Gastroesophageal sphincter (tissue), 3 donors: Measurements from ENCODE around the gene GPR141.

ENCODE experiments used
- CTCF ChIP-seq, 4 experiments: fragments of 200-600 bp in 2 of 4; fragments of 450-650 bp in 2 of 4; sonication (generic) in 1 of 4; IDR thresholded peaks; one replicate each; pipeline ENCODE4 v1.5.1; 2017 to 2019; ENCODE audit warnings: antibody characterized with exemption in 4 of 4, mild to moderate bottlenecking in 2 of 4, moderate library complexity in 2 of 4
- EP300 ChIP-seq: sonication (generic); formaldehyde crosslinking; IDR thresholded peaks from one replicate; pipeline ENCODE4 v1.6.1; 2017; ENCODE audit warnings: antibody characterized with exemption, mild to moderate bottlenecking
- POLR2A ChIP-seq, 2 donors: fragments of 450-650 bp; IDR thresholded peaks; one replicate each; pipeline ENCODE4 v1.6.1; 2017; ENCODE audit warnings: antibody characterized with exemption in 2 of 2, mild to moderate bottlenecking in 2 of 2, moderate library complexity in 1 of 2
- POLR2AphosphoS5 ChIP-seq: sonication (generic); formaldehyde crosslinking; IDR thresholded peaks from one replicate; pipeline ENCODE4 v1.6.1; 2017; ENCODE audit warnings: antibody characterized with exemption

GRCh38 chr7:37657816-37658215 is 25.8 kb upstream of the GPR141 start:
- TF ChIP-seq POLR2AphosphoS5 (no peak), CTCF (IDR thresholded peaks at IDR 0.05) (no peak), POLR2A (IDR thresholded peaks at IDR 0.05) (no peak), EP300 (no peak)
